ACC112 (cell line): ENCODE data around the gene LRP11.

Source experiments
- H2AFZ ChIP-seq: fragments of 200-600 bp; sonication (generic); one replicate; pipeline ENCODE4 v1.6.0; 2017; ENCODE audit warnings: antibody characterized with exemption, low read length; ENCODE audit not compliant: unreplicated experiment
- H3K27ac ChIP-seq: fragments of 200-600 bp; sonication (generic); 2 replicates; pipeline ENCODE4 v1.5.1; 2014; ENCODE audit warnings: low read depth, mild to moderate bottlenecking, antibody characterized with exemption, low read length, moderate library complexity
- H3K27me3 ChIP-seq: fragments of 200-600 bp; sonication (generic); 2 replicates; pipeline ENCODE4 v1.6.1; 2014; ENCODE audit warnings: mild to moderate bottlenecking, antibody characterized with exemption, low read length, moderate library complexity, mixed read lengths; ENCODE audit not compliant: insufficient read depth
- H3K36me3 ChIP-seq: fragments of 200-600 bp; sonication (generic); 2 replicates; pipeline ENCODE4 v1.6.1; 2016; ENCODE audit warnings: mild to moderate bottlenecking, antibody characterized with exemption, low read length, moderate library complexity, mixed read lengths; ENCODE audit not compliant: insufficient read depth
- H3K4me1 ChIP-seq: fragments of 200-600 bp; sonication (generic); one replicate; pipeline ENCODE4 v1.6.1; 2016; ENCODE audit warnings: low read length, mixed read lengths; ENCODE audit not compliant: insufficient read depth, unreplicated experiment, control insufficient read depth
- H3K4me3 ChIP-seq: fragments of 200-600 bp; sonication (generic); 2 replicates; pipeline ENCODE4 v1.5.1; 2014; ENCODE audit warnings: mild to moderate bottlenecking, low read depth, low read length
- H3K79me2 ChIP-seq: fragments of 200-600 bp; sonication (generic); one replicate; pipeline ENCODE4 v1.6.0; 2016; ENCODE audit warnings: low read length; ENCODE audit not compliant: control insufficient read depth, unreplicated experiment, insufficient read depth

The LRP11 gene

GRCh38 chr6:149885888-149886287 lies 21.7 kb upstream of the LRP11 start:
- H2AFZ ChIP-seq = no peak overlapping the region
- H3K4me3 ChIP-seq = no peak overlapping the region
- H3K4me1 ChIP-seq = peaks cover 36% of the 10 kb centered on the region
- H3K79me2 ChIP-seq = no peaks in the 10 kb centered on the region
- H3K27ac ChIP-seq = no peak overlapping the region
- no peaks in the 10 kb centered on the region for H3K27me3 ChIP-seq
- no peaks in the 10 kb centered on the region for H3K36me3 ChIP-seq

- no peak overlapping the region for H3K4me3 ChIP-seq
- no peaks in the 10 kb centered on the region for H3K79me2 ChIP-seq
- H3K4me1 ChIP-seq = peaks cover 28% of the 10 kb centered on the region
- no peak overlapping the region for H2AFZ ChIP-seq
- no peak overlapping the region for H3K27ac ChIP-seq
- no peaks in the 10 kb centered on the region for H3K27me3 ChIP-seq
- H3K36me3 ChIP-seq = no peaks in the 10 kb centered on the region
Observed at GRCh38 chr6:149884617-149885016, 20.5 kb upstream of the LRP11 start.

GRCh38 chr6:149884215-149884614 lies 20.1 kb upstream of the LRP11 start:
- Histone ChIP-seq H3K27ac (no peak overlapping the region), H3K4me3 (no peak overlapping the region), H3K4me1 (peaks cover 28% of the 10 kb centered on the region), H3K36me3 (no peaks in the 10 kb centered on the region), H3K27me3 (no peaks in the 10 kb centered on the region), H3K79me2 (no peaks in the 10 kb centered on the region), H2AFZ (no peak overlapping the region)

- Histone ChIP-seq H3K27me3 (no peaks in the 10 kb centered on the region), H3K79me2 (no peaks in the 10 kb centered on the region), H3K27ac (no peak overlapping the region), H3K4me1 (peaks cover 5% of the 10 kb centered on the region), H3K36me3 (no peaks in the 10 kb centered on the region), H3K4me3 (no peak overlapping the region), H2AFZ (no peak overlapping the region)
Observed at GRCh38 chr6:149881860-149882259, 17.7 kb upstream of the LRP11 start.

- Histone ChIP-seq H3K27me3 (no peaks in the 10 kb centered on the region), H3K79me2 (no peaks in the 10 kb centered on the region), H2AFZ (no peak overlapping the region), H3K4me1 (peaks cover 3% of the 10 kb centered on the region), H3K4me3 (no peak overlapping the region), H3K36me3 (no peaks in the 10 kb centered on the region), H3K27ac (no peak overlapping the region)
Observed at GRCh38 chr6:149881066-149881766, 17.1 kb upstream of the LRP11 start.

DNA sequence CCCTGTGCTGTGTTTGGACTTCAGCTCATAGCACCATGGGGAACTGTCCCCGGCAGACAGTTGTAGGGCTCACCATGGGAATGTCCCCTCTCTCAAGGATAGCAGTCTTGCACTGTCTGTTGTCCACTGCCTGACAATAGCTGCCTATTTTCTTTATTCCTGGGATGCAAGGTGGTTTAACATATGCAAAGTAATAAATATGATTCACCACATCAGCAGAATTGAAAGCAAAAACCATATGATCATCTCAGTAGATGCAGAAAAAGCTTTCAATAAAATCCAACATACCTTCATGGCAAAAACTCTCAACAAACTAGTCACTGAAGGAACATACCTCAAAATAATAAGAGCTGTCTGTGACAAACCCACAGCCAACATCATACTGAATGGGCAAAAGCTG lies 13.5 kb upstream of the LRP11 start:
- H3K27me3 ChIP-seq = no peaks in the 10 kb centered on the region
- no peak overlapping the region for H2AFZ ChIP-seq
- H3K4me3 ChIP-seq = no peak overlapping the region
- H3K79me2 ChIP-seq = peaks cover 5% of the 10 kb centered on the region
- H3K36me3 ChIP-seq = no peaks in the 10 kb centered on the region
- H3K4me1 ChIP-seq = no peaks in the 10 kb centered on the region
- H3K27ac ChIP-seq = no peak overlapping the region

- Histone ChIP-seq H3K27ac (no peak overlapping the region), H3K79me2 (peaks cover 5% of the 10 kb centered on the region), H3K4me1 (no peaks in the 10 kb centered on the region), H3K36me3 (no peaks in the 10 kb centered on the region), H2AFZ (no peak overlapping the region), H3K4me3 (no peak overlapping the region), H3K27me3 (no peaks in the 10 kb centered on the region)
Observed at GRCh38 chr6:149876241-149876933, 12.2 kb upstream of the LRP11 start.

DNA sequence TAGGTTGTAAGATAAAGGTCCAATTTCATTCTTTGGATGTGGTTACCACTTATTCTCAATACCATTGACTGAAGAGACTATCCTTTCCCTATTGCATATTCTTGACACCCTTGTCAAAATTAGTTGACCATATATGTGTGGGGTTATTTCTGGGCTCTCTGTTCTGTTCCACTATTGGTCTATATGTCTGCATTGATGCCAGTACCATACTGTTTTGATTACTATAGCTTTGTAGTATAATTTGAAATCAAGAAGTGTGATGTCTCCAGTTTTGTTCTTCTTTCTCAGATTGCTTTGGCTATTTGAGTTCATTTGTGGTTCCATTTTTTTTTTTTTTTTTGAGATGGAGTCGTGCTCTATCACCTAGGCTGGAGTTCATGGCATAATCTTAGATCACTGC lies 8.1 kb upstream of the LRP11 start:
- Histone ChIP-seq H3K27me3 (no peaks in the 10 kb centered on the region), H3K79me2 (peaks cover 5% of the 10 kb centered on the region)

DNA sequence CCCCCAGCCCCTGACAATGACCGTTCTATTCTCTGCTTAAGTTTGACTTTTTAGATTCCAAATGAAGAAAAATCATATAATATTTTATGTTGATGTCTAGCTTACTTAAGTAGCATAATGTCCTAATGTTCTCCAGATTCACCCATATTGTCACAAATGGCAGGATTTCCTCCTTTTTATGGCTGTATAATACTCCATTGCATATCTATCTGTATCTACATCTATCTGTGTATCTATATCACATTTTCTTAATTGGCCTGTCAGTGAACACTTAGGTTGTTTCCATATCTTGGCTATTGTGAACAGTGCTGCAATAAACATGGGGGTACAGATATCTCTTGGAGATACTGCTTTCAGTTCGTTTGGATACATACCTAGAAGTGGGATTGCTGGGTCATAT lies 7.0 kb upstream of the LRP11 start:
- H3K36me3 ChIP-seq = no peaks in the 10 kb centered on the region
- no peak overlapping the region for H3K4me3 ChIP-seq
- H3K27ac ChIP-seq = no peak overlapping the region
- H3K4me1 ChIP-seq = peaks cover 9% of the 10 kb centered on the region
- peaks cover 5% of the 10 kb centered on the region for H3K79me2 ChIP-seq
- H3K27me3 ChIP-seq = no peaks in the 10 kb centered on the region
- H2AFZ ChIP-seq = no peak overlapping the region

More for the DNA sequence above, 8.1 kb upstream of the LRP11 start:
- no peak overlapping the region for H3K4me3 ChIP-seq
- no peak overlapping the region for H2AFZ ChIP-seq
- no peaks in the 10 kb centered on the region for H3K36me3 ChIP-seq
- no peak overlapping the region for H3K27ac ChIP-seq
- peaks cover 9% of the 10 kb centered on the region for H3K4me1 ChIP-seq

GRCh38 chr6:149869275-149869892 lies 5.2 kb upstream of the LRP11 start:
- Histone ChIP-seq H2AFZ (no peak overlapping the region), H3K4me3 (no peak overlapping the region), H3K27ac (no peak overlapping the region), H3K79me2 (no peaks in the 10 kb centered on the region), H3K27me3 (no peaks in the 10 kb centered on the region), H3K36me3 (no peaks in the 10 kb centered on the region), H3K4me1 (peaks cover 13% of the 10 kb centered on the region)
